MM.1S (cell line): Measurements from ENCODE around the gene ARL6IP5.

Experiments
- CTCF ChIP-seq: fragments of 300-600 bp; sonication (generic); IDR thresholded peaks from 2 replicates; pipeline ENCODE4 v1.5.1; 2016; ENCODE audit warnings: antibody characterized with exemption, low read length, mixed read lengths
- EZH2 ChIP-seq: fragments of 300-600 bp; sonication (generic); optimal IDR thresholded peaks from 2 replicates; pipeline ENCODE3; 2017; ENCODE audit warnings: low read depth, mild to moderate bottlenecking, antibody characterized with exemption, low read length, mixed read lengths
- EZH2phosphoT487 ChIP-seq: fragments of 300-600 bp; sonication (generic); IDR thresholded peaks from 2 replicates; pipeline ENCODE4 v1.6.1; 2018; ENCODE audit warnings: antibody characterized with exemption, low read length

GRCh38 chr3:69095636-69096035, 10.9 kb downstream of the ARL6IP5 start:
- TF ChIP-seq EZH2 (no peak), CTCF (no peak), EZH2phosphoT487 (no peak)
